Activated naive CD8-positive, alpha-beta T cell treated with anti-CD3 and anti-CD28 coated beads, Interleukin-2, amount 50 U/mL, for 24 hours (primary cell): Measurements from ENCODE around the gene LRRC30.

ENCODE experiments used
- ATAC-seq: fragments of 150-1000 bp; cut with Tn5 transposase; one replicate; pipeline ENCODE4 v1.10.0; 2021
- DNase-seq: peaks from one replicate; pipeline ENCODE4 v3.0.0; 2021
- H3K27ac Mint-ChIP-seq: one replicate; pipeline ENCODE4 v1.8.0; 2021; ENCODE audit warnings: mild to moderate bottlenecking, mixed read lengths
- H3K27me3 Mint-ChIP-seq: one replicate; pipeline ENCODE4 v1.8.0; 2021; ENCODE audit warnings: mixed read lengths
- H3K36me3 Mint-ChIP-seq: one replicate; pipeline ENCODE4 v1.8.0; 2021; ENCODE audit warnings: low read depth, mixed read lengths
- H3K4me1 Mint-ChIP-seq: one replicate; pipeline ENCODE4 v1.8.0; 2021; ENCODE audit warnings: mixed read lengths
- H3K4me3 Mint-ChIP-seq: one replicate; pipeline ENCODE4 v1.8.0; 2021; ENCODE audit warnings: mild to moderate bottlenecking, moderate library complexity, mixed read lengths
- H3K9me3 Mint-ChIP-seq: one replicate; pipeline ENCODE4 v1.8.0; 2021; ENCODE audit warnings: mixed read lengths

Gene LRRC30

DNA sequence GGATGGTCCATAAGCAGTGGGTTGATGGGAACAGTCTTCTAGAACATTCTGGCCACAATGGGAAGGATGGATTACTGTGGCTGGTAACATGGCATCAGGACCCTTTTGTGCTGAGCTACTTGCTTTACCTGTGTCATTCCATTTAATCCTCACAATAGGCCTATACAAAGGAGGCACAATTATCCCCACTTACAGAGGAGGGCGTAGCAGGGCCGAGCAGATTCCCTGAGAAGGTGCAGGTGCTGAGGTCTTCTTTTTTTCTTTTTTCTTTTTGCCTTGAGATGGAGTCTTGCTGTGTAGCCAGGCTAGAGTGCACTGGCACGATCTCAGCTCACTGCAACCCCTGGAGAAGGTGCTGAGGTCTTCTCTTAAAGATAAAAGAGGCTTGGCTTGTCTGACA lies 6.7 kb upstream of the LRRC30 start:
- Mint-ChIP-seq H3K27ac (no peak overlapping the region), H3K4me1 (no peaks in the 10 kb centered on the region)

DNA sequence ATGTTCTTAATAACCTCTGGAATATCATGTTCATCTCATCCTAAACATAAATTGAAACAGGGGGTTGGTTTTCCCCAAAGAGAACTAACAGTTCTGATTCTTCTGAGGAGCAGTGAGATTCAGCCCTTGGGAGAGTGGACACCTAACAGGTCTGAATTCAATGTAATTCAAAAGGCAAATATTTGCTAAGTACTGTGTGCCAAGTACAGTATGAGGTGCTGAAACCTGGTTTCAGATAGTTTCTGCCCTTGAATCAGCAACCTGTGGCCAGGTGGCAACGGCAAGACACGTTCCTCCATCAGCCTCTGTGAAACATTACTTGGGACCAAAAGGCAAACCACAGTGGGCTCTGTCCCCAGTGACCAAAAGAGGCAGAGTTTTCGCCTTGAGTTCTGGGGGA lies 1.3 kb downstream of the LRRC30 start:
- no peak for DNase-seq
- ATAC-seq = no peak
- Mint-ChIP-seq H3K27me3 (no peaks in the 10 kb centered on the region), H3K4me3 (no peak overlapping the region), H3K36me3 (no peaks in the 10 kb centered on the region), H3K4me1 (no peaks in the 10 kb centered on the region), H3K9me3 (no peaks in the 10 kb centered on the region), H3K27ac (no peak overlapping the region)

More for the DNA sequence above, 6.7 kb upstream of the LRRC30 start:
- ATAC-seq (no peak), DNase-seq (no peak)
- no peaks in the 10 kb centered on the region for H3K36me3 Mint-ChIP-seq
- no peaks in the 10 kb centered on the region for H3K9me3 Mint-ChIP-seq
- no peaks in the 10 kb centered on the region for H3K27me3 Mint-ChIP-seq
- no peak overlapping the region for H3K4me3 Mint-ChIP-seq

DNA sequence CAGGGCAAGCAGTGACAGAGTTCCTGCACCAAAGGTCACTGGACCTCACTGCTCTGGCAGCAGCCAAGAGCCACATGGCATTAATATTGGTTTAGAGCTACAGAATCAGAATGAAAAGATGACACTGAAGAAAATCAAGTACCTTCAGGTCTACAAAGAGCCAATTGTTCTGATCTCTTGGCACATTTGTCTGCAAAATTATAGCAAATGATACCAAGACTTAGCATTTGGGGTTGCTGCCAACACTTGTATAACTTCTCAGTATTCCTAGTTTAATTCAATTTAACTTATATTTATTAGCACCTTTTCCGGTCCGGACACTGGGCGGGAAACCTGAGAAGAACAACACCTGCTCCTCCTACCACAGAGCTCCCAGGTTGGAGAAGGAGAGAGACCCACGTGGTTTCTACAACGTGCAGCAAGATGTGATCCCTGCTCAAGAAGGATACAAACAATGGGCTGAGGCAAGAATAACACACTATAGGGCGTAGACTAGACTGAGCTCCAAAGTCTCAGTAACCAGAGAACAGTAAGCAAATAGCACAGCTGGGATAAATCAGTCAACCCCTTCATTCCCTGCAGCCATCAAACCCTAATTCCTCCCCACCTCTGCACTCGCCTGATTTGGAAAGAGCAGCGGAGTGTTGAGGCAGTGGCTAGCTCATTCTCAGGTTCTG lies 2.4 kb downstream of the LRRC30 start:
- Mint-ChIP-seq H3K4me1 (no peaks in the 10 kb centered on the region), H3K4me3 (no peak overlapping the region), H3K27me3 (no peaks in the 10 kb centered on the region), H3K27ac (no peak overlapping the region), H3K9me3 (no peaks in the 10 kb centered on the region), H3K36me3 (no peaks in the 10 kb centered on the region)
- no peak for DNase-seq
- ATAC-seq = no peak

DNA sequence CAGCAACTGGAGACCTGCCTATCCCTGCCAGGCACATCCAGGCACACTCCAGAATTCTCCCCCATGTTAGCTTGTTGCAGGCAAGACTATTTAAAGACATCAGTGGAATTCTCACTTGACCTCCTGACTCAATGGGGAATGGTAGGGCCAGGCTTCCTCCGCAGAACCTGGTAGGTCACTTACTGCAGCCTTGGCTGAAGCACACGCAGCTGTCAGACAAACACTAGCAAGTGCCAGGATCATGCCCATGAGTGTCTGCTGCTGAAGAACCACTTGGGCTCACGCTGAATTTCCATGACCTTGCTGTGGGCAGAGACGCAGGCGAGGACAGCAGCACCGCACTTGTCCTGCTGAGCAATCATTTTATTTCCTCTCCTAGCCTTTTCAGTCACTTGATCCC lies 3.2 kb downstream of the LRRC30 start:
- Mint-ChIP-seq H3K27ac (no peak overlapping the region), H3K9me3 (no peaks in the 10 kb centered on the region), H3K27me3 (no peaks in the 10 kb centered on the region), H3K4me3 (no peak overlapping the region), H3K4me1 (no peaks in the 10 kb centered on the region), H3K36me3 (no peaks in the 10 kb centered on the region)
- ATAC-seq = no peak
- no peak for DNase-seq

DNA sequence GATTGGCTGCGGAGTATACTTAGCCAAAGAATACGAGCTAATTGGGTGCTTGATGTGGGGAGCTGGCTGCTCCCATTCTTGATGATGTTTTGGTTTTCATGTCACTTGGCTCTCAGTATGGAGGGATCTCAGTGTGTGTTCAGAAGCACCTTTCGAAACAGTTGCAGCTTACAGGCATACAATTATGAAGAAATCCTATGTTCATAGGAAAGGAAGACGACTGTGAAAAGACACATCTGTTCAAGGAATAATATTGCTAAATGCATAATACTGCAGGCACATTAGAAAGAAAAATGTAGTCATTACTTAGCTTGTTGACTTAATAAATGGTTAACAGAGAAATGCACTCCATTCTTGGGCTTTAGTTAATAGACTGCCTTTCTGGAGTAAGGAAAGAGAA lies 4.1 kb downstream of the LRRC30 start:
- Mint-ChIP-seq H3K36me3 (no peaks in the 10 kb centered on the region), H3K9me3 (no peaks in the 10 kb centered on the region), H3K27ac (no peak overlapping the region), H3K27me3 (no peaks in the 10 kb centered on the region), H3K4me3 (no peak overlapping the region), H3K4me1 (no peaks in the 10 kb centered on the region)
- ATAC-seq (no peak), DNase-seq (no peak)

DNA sequence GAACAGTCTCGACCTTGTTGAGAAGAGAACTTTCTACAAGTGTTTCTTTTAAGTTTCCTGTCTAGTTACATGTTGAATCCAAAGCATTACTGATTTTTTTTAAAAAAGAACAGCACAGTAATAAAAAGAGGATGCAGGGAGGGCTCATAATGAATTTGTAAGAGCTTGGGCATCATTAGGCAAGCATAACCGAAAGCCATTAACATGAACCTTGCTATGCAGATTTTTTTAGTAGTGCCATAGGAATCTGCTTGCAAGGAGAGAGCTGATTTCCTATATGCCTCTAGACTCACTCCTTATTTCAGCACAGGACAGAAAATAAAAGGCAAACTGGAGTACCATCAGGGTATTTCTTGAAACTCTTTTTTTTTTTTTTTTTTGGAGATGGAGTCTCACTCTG lies 5.2 kb downstream of the LRRC30 start:
- Mint-ChIP-seq H3K4me1 (no peaks in the 10 kb centered on the region), H3K36me3 (no peaks in the 10 kb centered on the region)
- ATAC-seq = no peak

DNA sequence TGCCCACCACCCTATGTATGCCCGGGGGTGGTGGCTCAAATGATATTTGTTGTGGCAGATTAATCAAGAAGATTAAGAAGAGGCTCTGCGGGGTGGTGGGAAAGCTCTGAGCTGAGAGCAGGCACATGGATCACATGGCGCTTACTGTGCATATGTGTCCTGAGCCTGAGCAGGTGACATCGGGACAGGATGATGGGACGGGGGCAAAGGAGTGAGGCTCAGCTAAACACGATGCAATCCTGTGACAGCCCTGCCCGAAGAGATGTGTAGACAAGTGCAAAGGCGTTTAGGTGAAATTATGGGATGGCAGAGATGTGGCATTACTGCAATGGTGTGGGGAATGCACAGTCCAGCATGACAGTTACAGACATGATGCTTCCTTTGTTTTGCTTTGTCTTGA lies 6.0 kb downstream of the LRRC30 start:
- Mint-ChIP-seq H3K36me3 (no peaks in the 10 kb centered on the region), H3K4me1 (no peaks in the 10 kb centered on the region), H3K4me3 (no peak overlapping the region), H3K27me3 (no peaks in the 10 kb centered on the region), H3K9me3 (no peaks in the 10 kb centered on the region), H3K27ac (no peak overlapping the region)
- ATAC-seq (no peak), DNase-seq (no peak)

More for the DNA sequence above, 5.2 kb downstream of the LRRC30 start:
- Mint-ChIP-seq H3K27ac (no peak overlapping the region), H3K4me3 (no peak overlapping the region), H3K27me3 (no peaks in the 10 kb centered on the region), H3K9me3 (no peaks in the 10 kb centered on the region)
- DNase-seq = no peak

DNA sequence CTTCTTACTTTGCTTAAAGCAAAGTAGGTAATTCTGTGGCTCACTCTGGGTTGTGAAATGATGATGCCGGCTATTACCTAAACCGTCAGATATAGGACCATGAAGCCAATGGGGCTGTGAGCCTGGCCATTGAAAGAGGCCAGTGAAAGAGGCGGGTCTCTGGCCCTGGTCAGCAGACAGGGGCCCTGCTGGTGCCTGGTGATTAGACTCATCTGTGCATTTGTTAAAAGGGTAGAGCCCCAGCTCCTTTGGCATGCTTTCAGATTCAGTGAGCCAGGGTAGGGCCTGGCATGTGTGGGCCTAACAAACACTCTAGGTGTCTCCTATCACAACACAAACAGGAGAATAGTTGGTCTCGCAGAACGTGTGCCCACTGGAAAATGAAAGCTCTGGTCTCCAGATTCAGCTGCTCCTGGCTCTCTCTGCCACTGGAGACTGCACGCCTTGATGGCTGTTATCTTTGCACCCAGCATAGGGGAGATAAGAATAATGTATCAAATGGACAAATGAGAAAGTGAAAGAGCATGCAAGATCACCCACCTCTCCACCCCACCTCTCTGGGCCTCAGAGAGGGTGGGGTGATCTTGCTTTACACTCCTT lies 6.9 kb downstream of the LRRC30 start:
- no peak for ATAC-seq
- peaks cover 5% of the 10 kb centered on the region for H3K9me3 Mint-ChIP-seq
- H3K4me3 Mint-ChIP-seq = no peak overlapping the region
- H3K4me1 Mint-ChIP-seq = no peaks in the 10 kb centered on the region
- no peak overlapping the region for H3K27ac Mint-ChIP-seq
- DNase-seq = no peak
- H3K27me3 Mint-ChIP-seq = no peaks in the 10 kb centered on the region
- no peaks in the 10 kb centered on the region for H3K36me3 Mint-ChIP-seq

DNA sequence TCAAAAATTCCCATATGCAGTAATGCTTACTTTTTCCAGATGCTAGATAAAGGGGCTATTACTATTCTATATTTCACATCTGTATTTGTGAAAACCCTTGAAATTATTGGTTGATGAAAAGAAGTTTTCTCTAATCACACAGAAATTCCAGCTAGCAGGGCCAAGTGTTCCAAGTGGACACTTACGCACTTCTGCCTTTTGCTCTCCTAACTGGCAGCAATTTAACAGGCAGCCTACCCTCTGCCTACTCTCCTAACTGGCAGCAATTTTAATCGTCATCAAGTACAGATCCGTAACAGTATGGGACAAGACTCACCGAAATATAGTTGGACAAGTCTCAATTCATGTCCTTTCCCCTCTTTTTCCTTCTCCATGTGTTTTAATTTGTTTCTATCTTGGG lies 12.0 kb downstream of the LRRC30 start:
- Mint-ChIP-seq H3K9me3 (peaks cover 11% of the 10 kb centered on the region), H3K4me3 (no peak overlapping the region), H3K27me3 (no peaks in the 10 kb centered on the region), H3K27ac (no peak overlapping the region), H3K36me3 (no peaks in the 10 kb centered on the region), H3K4me1 (no peaks in the 10 kb centered on the region)
- ATAC-seq = no peak
- no peak for DNase-seq

DNA sequence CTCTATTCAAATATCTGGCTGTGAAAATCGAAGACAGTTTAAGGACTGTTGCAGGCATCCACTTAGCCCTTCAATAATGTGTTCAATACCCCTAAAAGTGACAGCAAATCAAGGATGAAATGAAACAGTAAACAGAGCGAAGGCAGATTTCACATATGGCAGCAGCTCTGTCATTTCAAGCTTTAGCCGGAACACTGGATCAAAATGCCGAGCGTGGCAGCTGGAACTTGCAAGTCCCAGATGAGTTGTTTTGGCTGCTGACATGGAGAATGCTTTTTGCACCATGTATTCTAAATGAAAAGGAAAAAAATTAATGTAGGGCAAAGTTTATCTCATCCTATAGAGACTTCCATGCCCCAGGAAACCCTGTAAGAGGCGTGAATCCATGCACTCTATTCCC lies 18.0 kb downstream of the LRRC30 start:
- Mint-ChIP-seq H3K27me3 (no peaks in the 10 kb centered on the region), H3K36me3 (no peaks in the 10 kb centered on the region), H3K4me3 (no peak overlapping the region), H3K27ac (no peak overlapping the region), H3K9me3 (no peaks in the 10 kb centered on the region), H3K4me1 (no peaks in the 10 kb centered on the region)
- ATAC-seq (no peak), DNase-seq (no peak)

DNA sequence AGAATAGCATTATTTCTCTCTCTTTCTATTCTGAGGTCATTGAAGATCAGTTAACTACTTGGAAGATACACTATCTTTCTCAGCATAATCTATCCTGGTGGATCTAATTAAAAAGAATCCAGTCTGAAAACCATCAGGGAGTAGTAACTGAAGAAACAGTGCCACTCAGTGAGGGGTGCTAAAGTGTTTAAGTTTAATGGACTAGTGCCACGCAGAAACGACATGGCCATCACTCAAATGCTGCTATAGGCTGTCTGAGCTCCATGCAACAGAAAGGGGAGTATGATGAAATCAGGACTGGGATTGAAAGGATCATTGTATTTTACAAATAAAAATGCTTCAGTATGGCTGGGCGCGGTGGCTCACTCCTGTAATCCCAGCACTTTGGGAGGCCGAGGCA lies 23.3 kb downstream of the LRRC30 start:
- Mint-ChIP-seq H3K4me1 (no peaks in the 10 kb centered on the region), H3K27ac (no peak overlapping the region), H3K4me3 (no peak overlapping the region), H3K27me3 (no peaks in the 10 kb centered on the region), H3K9me3 (no peaks in the 10 kb centered on the region), H3K36me3 (no peaks in the 10 kb centered on the region)
- DNase-seq = no peak
- no peak for ATAC-seq

DNA sequence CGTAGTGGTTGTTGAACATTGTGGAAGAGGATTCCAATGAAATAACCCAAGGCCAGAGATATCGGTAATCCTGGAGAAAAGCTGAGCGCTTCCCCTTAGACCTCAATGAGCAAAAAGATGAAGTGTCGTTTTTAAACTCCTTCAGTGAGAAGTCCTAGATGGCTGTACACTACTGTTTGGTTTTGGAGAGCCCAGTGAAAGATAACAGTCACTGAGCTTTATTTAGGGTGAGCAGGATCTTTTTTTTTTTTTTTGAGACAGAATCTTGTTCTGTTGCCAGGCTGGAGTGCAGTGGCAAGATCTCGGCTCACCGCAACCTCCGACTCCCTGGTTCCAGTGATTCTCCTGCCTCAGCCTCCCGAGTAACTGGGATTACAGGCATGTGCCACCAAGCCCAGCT lies 24.2 kb downstream of the LRRC30 start:
- no peaks in the 10 kb centered on the region for H3K36me3 Mint-ChIP-seq
- ATAC-seq = no peak

DNA sequence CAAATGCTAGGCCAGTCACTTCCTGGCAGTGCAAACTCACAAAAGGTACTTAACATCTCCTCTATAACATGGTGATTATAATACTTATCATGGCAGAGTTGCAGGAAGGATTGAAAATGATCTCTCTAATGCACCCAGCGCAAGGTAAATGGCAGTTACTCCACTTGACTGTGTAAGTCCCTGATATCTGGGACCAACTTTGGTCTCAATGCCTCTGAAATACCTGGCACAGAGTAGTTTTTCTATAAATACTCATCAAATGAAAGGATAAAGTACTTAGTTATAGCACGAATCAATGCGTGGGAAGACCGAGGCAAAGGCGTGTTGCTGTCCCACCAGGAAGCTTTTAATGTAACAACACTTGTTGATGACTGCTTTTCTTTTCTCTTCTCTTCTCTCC lies 24.8 kb downstream of the LRRC30 start:
- Mint-ChIP-seq H3K9me3 (no peaks in the 10 kb centered on the region), H3K27ac (no peak overlapping the region), H3K36me3 (no peaks in the 10 kb centered on the region), H3K27me3 (no peaks in the 10 kb centered on the region), H3K4me1 (no peaks in the 10 kb centered on the region), H3K4me3 (no peak overlapping the region)
- no peak for ATAC-seq
- DNase-seq = no peak

More for the DNA sequence above, 24.2 kb downstream of the LRRC30 start:
- Mint-ChIP-seq H3K27me3 (no peaks in the 10 kb centered on the region), H3K4me3 (no peak overlapping the region), H3K27ac (no peak overlapping the region), H3K9me3 (no peaks in the 10 kb centered on the region), H3K4me1 (no peaks in the 10 kb centered on the region)
- no peak for DNase-seq

DNA sequence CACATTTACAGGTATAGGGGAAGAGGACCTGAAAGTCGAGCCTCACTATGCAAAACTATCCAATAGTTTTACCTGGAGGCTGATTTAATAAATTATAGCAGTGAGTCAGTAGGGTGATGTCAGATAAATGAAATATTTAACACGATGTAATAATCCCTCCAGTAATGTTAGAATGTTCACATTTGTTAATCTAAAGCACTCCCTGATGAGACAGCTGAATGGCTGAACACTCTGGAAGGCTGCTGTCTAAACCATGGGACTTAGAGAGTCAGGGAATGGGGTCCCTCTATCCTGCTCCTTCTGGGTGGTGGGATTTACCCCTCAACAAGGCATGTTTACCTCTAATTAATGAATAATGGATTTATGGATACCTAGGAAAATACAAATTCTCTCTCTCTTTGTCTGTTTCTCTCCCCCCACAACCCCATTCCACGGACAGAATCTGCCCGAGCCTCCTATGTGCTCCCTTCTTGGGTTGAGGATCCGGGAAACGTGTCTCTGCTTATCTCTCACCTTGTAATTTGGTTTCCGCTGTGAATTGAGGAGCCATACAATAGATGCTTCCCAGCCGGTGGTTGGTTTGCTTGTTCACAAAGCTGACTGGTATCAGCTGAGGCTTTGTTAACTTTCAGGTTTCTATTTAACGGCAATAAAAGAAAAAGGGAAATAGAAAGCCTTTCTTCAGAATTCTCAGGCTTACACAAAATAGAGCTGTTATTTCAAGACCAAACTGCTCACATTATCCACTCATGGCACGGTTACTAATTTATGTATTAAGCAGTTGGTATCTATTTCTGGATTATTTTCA lies 25.9 kb downstream of the LRRC30 start:
- no peaks in the 10 kb centered on the region for H3K27me3 Mint-ChIP-seq
- ATAC-seq = no peak
- no peak overlapping the region for H3K27ac Mint-ChIP-seq
- no peaks in the 10 kb centered on the region for H3K9me3 Mint-ChIP-seq
- no peak overlapping the region for H3K4me3 Mint-ChIP-seq
- no peak for DNase-seq
- H3K36me3 Mint-ChIP-seq = no peaks in the 10 kb centered on the region
- H3K4me1 Mint-ChIP-seq = no peaks in the 10 kb centered on the region

DNA sequence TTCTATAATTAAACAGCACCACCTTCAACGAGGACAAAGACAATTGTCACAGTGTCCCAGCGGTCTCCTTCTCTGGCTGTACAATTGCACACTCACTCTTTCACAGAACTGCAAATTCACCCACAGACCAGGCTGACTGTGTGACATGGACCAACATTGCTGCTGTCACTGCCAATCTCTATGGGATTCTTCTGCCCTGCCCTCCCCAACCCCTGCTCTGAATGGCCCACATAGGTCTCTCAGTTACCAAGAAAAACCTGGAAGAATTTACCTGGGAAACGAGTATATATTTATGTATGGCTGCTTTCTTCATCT lies 26.5 kb downstream of the LRRC30 start:
- ATAC-seq = no peak
- DNase-seq = no peak
- Mint-ChIP-seq H3K27ac (no peak overlapping the region), H3K27me3 (no peaks in the 10 kb centered on the region), H3K36me3 (no peaks in the 10 kb centered on the region), H3K9me3 (no peaks in the 10 kb centered on the region), H3K4me3 (no peak overlapping the region), H3K4me1 (no peaks in the 10 kb centered on the region)
